Measurements from ENCODE around the gene CNIH2. TPM values are rescaled to one million over a fixed set of nuclear protein-coding genes. Genes with fewer than 3 reads are reported as not detected.
A peak's percentile ranks its signal among the peaks of the same experiment; 100 is the strongest.
"Not testable (repeated sequence)": the region's sequence is repeated elsewhere in the genome, so short reads cannot be mapped to it uniquely, and the experiment has no call there.

CNIH2 gene
- 1 to 10 TPM; 3.4 to 4.7 (median 4.1) TPM for polyA plus RNA-seq (ENCODE audit: insufficient read length in 4 of 4)

GRCh38 chr11:66277471-66278362 lies at the start of gene CNIH2:
Gene CNIH2, plus strand, starts transcription at chr11:66278175. Its CDS starts 282 bp downstream, at chr11:66278457.
- DNase-seq (ENCODE audit: low read depth in 4 of 4, low spot score in 3 of 4) = no peak

GRCh38 chr11:66228521-66228920 lies 49.5 kb upstream of the CNIH2 start:
- DNase-seq (ENCODE audit: low read depth in 4 of 4, low spot score in 3 of 4) = peak in 3 of 4 donors; percentile 6 to 25 (median 8)

GRCh38 chr11:66230156-66230555 lies 47.8 kb upstream of the CNIH2 start:
- no peak for DNase-seq (ENCODE audit: low read depth in 4 of 4, low spot score in 3 of 4)

- DNase-seq (ENCODE audit: low read depth in 4 of 4, low spot score in 3 of 4) = no peak
Observed at GRCh38 chr11:66230978-66231377, 47.0 kb upstream of the CNIH2 start.

GRCh38 chr11:66231561-66231960 lies 46.4 kb upstream of the CNIH2 start:
- no peak for DNase-seq (ENCODE audit: low read depth in 4 of 4, low spot score in 3 of 4)

GRCh38 chr11:66232769-66233168 lies 45.2 kb upstream of the CNIH2 start:
- no peak for DNase-seq (ENCODE audit: low read depth in 4 of 4, low spot score in 3 of 4)

- DNase-seq (ENCODE audit: low read depth in 4 of 4, low spot score in 3 of 4) = no peak
Observed at GRCh38 chr11:66233301-66233700, 44.7 kb upstream of the CNIH2 start.

GRCh38 chr11:66235141-66235540 lies 42.8 kb upstream of the CNIH2 start:
- no peak for DNase-seq (ENCODE audit: low read depth in 4 of 4, low spot score in 3 of 4)

GRCh38 chr11:66237867-66238266 lies 40.1 kb upstream of the CNIH2 start:
- DNase-seq (ENCODE audit: low read depth in 4 of 4, low spot score in 3 of 4) = no peak

GRCh38 chr11:66238786-66239413 lies 39.1 kb upstream of the CNIH2 start:
- no peak for DNase-seq (ENCODE audit: low read depth in 4 of 4, low spot score in 3 of 4)

- no peak for DNase-seq (ENCODE audit: low read depth in 4 of 4, low spot score in 3 of 4)
Observed at GRCh38 chr11:66239511-66239910, 38.5 kb upstream of the CNIH2 start.

GRCh38 chr11:66239998-66240780 lies 37.8 kb upstream of the CNIH2 start:
- DNase-seq (ENCODE audit: low read depth in 4 of 4, low spot score in 3 of 4) = no peak

GRCh38 chr11:66240781-66241136 lies 37.2 kb upstream of the CNIH2 start:
- no peak for DNase-seq (ENCODE audit: low read depth in 4 of 4, low spot score in 3 of 4)

- no peak for DNase-seq (ENCODE audit: low read depth in 4 of 4, low spot score in 3 of 4)
Observed at GRCh38 chr11:66242095-66242765, 35.7 kb upstream of the CNIH2 start.

- no peak for DNase-seq (ENCODE audit: low read depth in 4 of 4, low spot score in 3 of 4)
Observed at GRCh38 chr11:66243782-66244535, 34.0 kb upstream of the CNIH2 start.

- DNase-seq (ENCODE audit: low read depth in 4 of 4, low spot score in 3 of 4) = no peak
Observed at GRCh38 chr11:66247295-66247694, 30.7 kb upstream of the CNIH2 start.

- DNase-seq (ENCODE audit: low read depth in 4 of 4, low spot score in 3 of 4) = no peak
Observed at GRCh38 chr11:66247801-66248200, 30.2 kb upstream of the CNIH2 start.

GRCh38 chr11:66248903-66249302 lies 29.1 kb upstream of the CNIH2 start:
- no peak for DNase-seq (ENCODE audit: low read depth in 4 of 4, low spot score in 3 of 4)

- DNase-seq (ENCODE audit: low read depth in 4 of 4, low spot score in 3 of 4) = no peak
Observed at GRCh38 chr11:66251809-66252208, 26.2 kb upstream of the CNIH2 start.

- not testable (repeated sequence) for DNase-seq (ENCODE audit: low read depth in 4 of 4, low spot score in 3 of 4)
Observed at GRCh38 chr11:66253081-66253480, 24.9 kb upstream of the CNIH2 start.

All from right renal pelvis (tissue), 4 donors.